ENCODE data around the gene FFAR3. TPM values are rescaled to one million over a fixed set of nuclear protein-coding genes. Genes with fewer than 3 reads are reported as not detected.
"Not testable (repeated sequence)": the region's sequence is repeated elsewhere in the genome, so short reads cannot be mapped to it uniquely, and the experiment has no call there.

FFAR3 gene
- polyA plus RNA-seq, 4 donors: 0.13 to 0.19 (median 0.17) TPM; not detected in 1

GRCh38 chr19:35349614-35350521, 8.4 kb upstream of the FFAR3 start:
- no peak for DNase-seq (ENCODE audit: low read depth in 4 of 4, low spot score in 2 of 4)

GRCh38 chr19:35350591-35350990, 7.7 kb upstream of the FFAR3 start:
- DNase-seq (ENCODE audit: low read depth in 4 of 4, low spot score in 2 of 4): no peak

GRCh38 chr19:35351411-35352176, 6.7 kb upstream of the FFAR3 start:
- no peak for DNase-seq (ENCODE audit: low read depth in 4 of 4, low spot score in 2 of 4)

- no peak for DNase-seq (ENCODE audit: low read depth in 4 of 4, low spot score in 2 of 4)
Measured at GRCh38 chr19:35352177-35352447, 6.1 kb upstream of the FFAR3 start.

GRCh38 chr19:35352448-35353304, 5.6 kb upstream of the FFAR3 start:
- DNase-seq (ENCODE audit: low read depth in 4 of 4, low spot score in 2 of 4): peak in 3 of 4 donors; percentile 46 to 61 (median 51)

- DNase-seq (ENCODE audit: low read depth in 4 of 4, low spot score in 2 of 4): no peak
Measured at GRCh38 chr19:35353635-35354034, 4.6 kb upstream of the FFAR3 start.

- no peak for DNase-seq (ENCODE audit: low read depth in 4 of 4, low spot score in 2 of 4)
Measured at GRCh38 chr19:35354898-35355297, 3.4 kb upstream of the FFAR3 start.

- no peak for DNase-seq (ENCODE audit: low read depth in 4 of 4, low spot score in 2 of 4)
Measured at GRCh38 chr19:35355791-35356460, 2.3 kb upstream of the FFAR3 start.

- not testable (repeated sequence) for DNase-seq (ENCODE audit: low read depth in 4 of 4, low spot score in 2 of 4)
Measured at GRCh38 chr19:35358834-35359233, 574 bp downstream of the FFAR3 start.

GRCh38 chr19:35359395-35359794, 1.1 kb downstream of the FFAR3 start:
- DNase-seq (ENCODE audit: low read depth in 4 of 4, low spot score in 2 of 4): not testable (repeated sequence)

GRCh38 chr19:35360081-35360480, 1.8 kb downstream of the FFAR3 start:
- not testable (repeated sequence) for DNase-seq (ENCODE audit: low read depth in 4 of 4, low spot score in 2 of 4)

- DNase-seq (ENCODE audit: low read depth in 4 of 4, low spot score in 2 of 4): no peak
Measured at GRCh38 chr19:35360880-35361420, 2.7 kb downstream of the FFAR3 start.

- no peak for DNase-seq (ENCODE audit: low read depth in 4 of 4, low spot score in 2 of 4)
Measured at GRCh38 chr19:35362261-35363000, 4.2 kb downstream of the FFAR3 start.

GRCh38 chr19:35363001-35363590, 4.8 kb downstream of the FFAR3 start:
- DNase-seq (ENCODE audit: low read depth in 4 of 4, low spot score in 2 of 4): no peak

- no peak for DNase-seq (ENCODE audit: low read depth in 4 of 4, low spot score in 2 of 4)
Measured at GRCh38 chr19:35363711-35364425, 5.6 kb downstream of the FFAR3 start.

GRCh38 chr19:35365303-35365702, 7.0 kb downstream of the FFAR3 start:
- no peak for DNase-seq (ENCODE audit: low read depth in 4 of 4, low spot score in 2 of 4)

- DNase-seq (ENCODE audit: low read depth in 4 of 4, low spot score in 2 of 4): no peak
Measured at GRCh38 chr19:35368378-35368777, 10.1 kb downstream of the FFAR3 start.

GRCh38 chr19:35369522-35369921, 11.3 kb downstream of the FFAR3 start:
- DNase-seq (ENCODE audit: low read depth in 4 of 4, low spot score in 2 of 4): no peak
